Measurements from ENCODE around the gene LMTK2. TPM values are rescaled to one million over a fixed set of nuclear protein-coding genes. Genes with fewer than 3 reads are reported as not detected.

Gene LMTK2
- total and polyA plus RNA-seq, 2 experiments from 2014 or later = 2.3 to 4.6 TPM

DNA sequence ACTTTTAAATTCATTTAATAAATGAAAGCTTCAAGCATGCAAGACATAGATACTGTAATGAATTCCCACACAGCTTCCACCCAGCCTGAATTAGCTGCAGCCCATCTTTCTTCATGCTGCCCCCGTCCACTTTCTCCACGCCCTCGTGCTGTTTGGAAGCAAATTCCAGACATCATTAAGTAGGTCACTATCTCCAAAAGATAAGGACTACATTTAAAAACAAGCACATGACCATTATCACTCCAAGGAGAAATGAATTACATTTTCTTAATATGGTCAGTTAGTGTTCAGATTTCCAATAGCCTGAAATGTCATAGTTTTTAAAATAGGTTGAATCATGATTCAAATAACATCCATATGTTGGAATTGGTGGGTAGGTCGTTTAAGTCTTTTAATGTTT is 24.3 kb downstream of the LMTK2 start:
- TF ChIP-seq EZH2phosphoT487 (IDR thresholded peaks at IDR 0.05; ENCODE audit: insufficient read depth, low read depth) (no peak), EZH2 (IDR thresholded peaks at IDR 0.05; ENCODE audit: insufficient read depth, poor library complexity, severe bottlenecking) (no peak)
- Histone ChIP-seq H3K9me3 (ENCODE audit: low read depth) (no peaks in the 10 kb centered on the region), H3K79me2 (ENCODE audit: insufficient read depth) (peaks cover 28% of the 10 kb centered on the region), H3K9ac (no peak overlapping the region), H3F3A (ENCODE audit: insufficient read depth) (peaks cover 28% of the 10 kb centered on the region), H3K27ac (no peak overlapping the region), H3K4me3 (no peak overlapping the region), H3K4me2 (ENCODE audit: unreplicated experiment) (peak overlapping the region; percentile 81), H3K4me1 (ENCODE audit: insufficient read depth) (peaks cover 27% of the 10 kb centered on the region), H3K27me3 (replicated peaks; ENCODE audit: insufficient read depth) (no peaks in the 10 kb centered on the region), H3K36me3 (ENCODE audit: low read depth) (no peaks in the 10 kb centered on the region), H2AFZ (no peak overlapping the region), H3K9me2 (ENCODE audit: insufficient read depth) (no peaks in the 10 kb centered on the region), H4K20me1 (ENCODE audit: insufficient read depth) (peaks cover 4% of the 10 kb centered on the region; the same call in 1 of the 2 replicates)
- in situ Hi-C loops (cut with MboI) = no loop called here
- DNase-seq = no peak
- WGBS, 2 experiments (ENCODE audit: low coverage in 1 of 2, low lambda C conversion rate in 2 of 2, missing lambda C conversion rate in 2 of 2) = 77 to 83% methylated on average over 4 of the region's 4 CpGs

DNA sequence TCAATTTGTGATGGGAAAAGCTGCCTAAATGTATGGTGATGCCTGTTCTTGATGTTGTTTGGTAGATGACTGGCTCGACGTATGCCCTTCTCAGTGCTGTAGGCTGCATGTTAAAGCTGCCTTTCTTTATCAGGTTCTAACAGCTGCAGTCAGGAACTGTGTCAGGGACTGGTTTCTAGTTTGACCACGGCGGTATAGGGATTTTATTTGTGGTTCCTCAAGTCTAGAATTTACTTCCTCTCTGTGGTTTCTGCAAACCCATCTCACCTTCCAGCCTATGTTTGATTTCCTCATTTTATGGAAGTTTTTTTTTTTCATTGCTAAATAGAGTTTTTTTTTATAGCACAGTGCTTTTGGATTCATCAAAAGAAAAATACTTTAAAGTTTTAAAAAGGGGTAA is 26.5 kb downstream of the LMTK2 start:
- Histone ChIP-seq H3K4me2 (ENCODE audit: unreplicated experiment) (no peak overlapping the region), H3K27me3 (replicated peaks; ENCODE audit: insufficient read depth) (no peaks in the 10 kb centered on the region), H3K4me1 (ENCODE audit: insufficient read depth) (peaks cover 27% of the 10 kb centered on the region), H3F3A (ENCODE audit: insufficient read depth) (peaks cover 28% of the 10 kb centered on the region), H3K9me2 (ENCODE audit: insufficient read depth) (no peaks in the 10 kb centered on the region), H3K36me3 (ENCODE audit: low read depth) (no peaks in the 10 kb centered on the region), H3K79me2 (ENCODE audit: insufficient read depth) (peaks cover 18% of the 10 kb centered on the region; the same call in 1 of the 2 replicates), H4K20me1 (ENCODE audit: insufficient read depth) (peaks cover 4% of the 10 kb centered on the region; the same call in 1 of the 2 replicates), H2AFZ (no peak overlapping the region), H3K9ac (no peak overlapping the region), H3K4me3 (no peak overlapping the region), H3K9me3 (ENCODE audit: low read depth) (no peaks in the 10 kb centered on the region), H3K27ac (no peak overlapping the region)
- TF ChIP-seq EZH2 (IDR thresholded peaks at IDR 0.05; ENCODE audit: insufficient read depth, poor library complexity, severe bottlenecking) = no peak
- no peak for TF ChIP-seq EZH2phosphoT487 (IDR thresholded peaks at IDR 0.05; ENCODE audit: insufficient read depth, low read depth)
- in situ Hi-C loops (cut with MboI) = no loop called here
- 90 to 93% methylated on average over 4 of the region's 4 CpGs for WGBS, 2 experiments (ENCODE audit: low coverage in 1 of 2, low lambda C conversion rate in 2 of 2, missing lambda C conversion rate in 2 of 2)
- DNase-seq = no peak

DNA sequence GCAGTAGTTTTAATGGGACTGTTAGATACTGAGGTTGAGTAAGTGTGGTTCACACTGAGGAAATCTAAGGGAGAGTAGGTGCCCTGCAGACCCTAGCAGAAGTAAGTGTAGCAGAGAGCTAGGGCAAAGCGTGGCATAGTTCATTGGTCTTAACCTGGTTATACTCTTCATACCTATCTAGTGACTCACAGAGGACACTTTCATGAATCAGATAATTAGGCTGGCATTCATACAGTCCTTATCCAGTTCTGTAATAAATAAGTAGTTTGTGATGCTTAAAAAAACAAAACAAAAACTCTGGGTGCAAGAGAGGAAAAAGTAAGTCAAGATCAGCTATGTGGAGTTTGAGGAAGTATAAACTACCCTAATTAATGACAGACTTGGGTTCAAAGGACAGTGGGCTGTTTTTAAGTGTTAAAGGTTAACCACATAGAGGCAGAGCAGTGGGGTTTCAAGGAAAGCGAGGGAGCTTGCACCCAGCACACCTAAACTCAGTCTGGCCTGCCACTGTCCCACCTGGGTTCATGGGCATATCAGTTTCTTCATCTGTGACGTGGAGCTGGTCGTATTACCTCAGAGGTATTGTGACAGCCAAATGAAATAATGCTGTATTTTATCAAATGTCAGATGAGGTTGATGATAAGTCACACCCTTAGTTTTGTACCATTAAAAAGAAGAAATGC is 27.1 kb downstream of the LMTK2 start:
- H3K79me2 ChIP-seq (ENCODE audit: insufficient read depth) = peaks cover 18% of the 10 kb centered on the region; the same call in 1 of the 2 replicates
- H3K9me3 ChIP-seq (ENCODE audit: low read depth) = no peaks in the 10 kb centered on the region
- in situ Hi-C loops (cut with MboI) = no loop called here

DNA sequence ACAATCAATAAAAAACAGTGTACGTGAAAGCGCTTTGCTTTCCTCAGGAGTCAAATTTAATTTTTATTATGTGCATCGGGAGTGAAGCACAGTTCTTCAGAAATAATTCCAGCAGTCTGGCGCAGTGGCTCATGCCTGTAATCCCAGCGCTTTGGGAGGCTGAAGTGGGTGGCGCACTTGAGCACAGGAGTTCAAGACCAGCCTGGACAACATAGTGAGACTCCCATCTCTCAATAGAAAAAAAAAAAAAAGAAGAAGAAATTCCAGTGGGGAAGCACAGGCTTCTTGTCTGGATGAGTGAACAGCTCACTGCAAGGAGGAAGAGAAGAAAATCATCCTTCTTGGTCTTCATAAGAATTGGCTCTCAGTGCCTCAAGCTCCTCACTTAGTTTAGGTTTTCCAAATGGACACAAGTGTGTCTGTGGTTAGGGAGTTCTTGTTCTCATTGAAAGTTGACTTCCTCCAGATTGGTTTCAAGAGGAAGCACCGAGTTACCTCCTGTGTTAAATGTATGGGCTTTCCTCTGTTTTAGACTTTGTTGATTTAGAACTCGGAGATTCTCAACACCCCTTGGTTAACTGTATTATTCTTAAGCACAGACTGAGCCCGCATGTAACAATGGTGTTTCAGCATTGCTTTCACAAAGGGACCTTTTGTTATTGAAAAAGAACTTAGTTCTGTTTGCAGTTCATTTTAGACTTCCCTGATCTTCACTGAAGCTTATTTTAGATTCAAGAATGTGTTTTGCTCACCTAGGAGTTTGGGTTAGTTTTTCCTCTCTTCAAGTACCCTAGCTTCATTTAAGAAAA is 28.0 kb downstream of the LMTK2 start:
- no peak for DNase-seq
- Histone ChIP-seq H3K9ac (no peak overlapping the region), H3K27me3 (replicated peaks; ENCODE audit: insufficient read depth) (no peaks in the 10 kb centered on the region), H3K27ac (no peak overlapping the region), H3K4me2 (ENCODE audit: unreplicated experiment) (no peak overlapping the region), H3K9me3 (ENCODE audit: low read depth) (no peaks in the 10 kb centered on the region), H3K9me2 (ENCODE audit: insufficient read depth) (no peaks in the 10 kb centered on the region), H3F3A (ENCODE audit: insufficient read depth) (peaks cover 28% of the 10 kb centered on the region), H3K4me3 (no peak overlapping the region), H2AFZ (no peak overlapping the region), H3K4me1 (ENCODE audit: insufficient read depth) (peaks cover 27% of the 10 kb centered on the region), H4K20me1 (ENCODE audit: insufficient read depth) (peaks cover 4% of the 10 kb centered on the region; the same call in 1 of the 2 replicates), H3K36me3 (ENCODE audit: low read depth) (no peaks in the 10 kb centered on the region), H3K79me2 (ENCODE audit: insufficient read depth) (peaks cover 15% of the 10 kb centered on the region; the same call in 1 of the 2 replicates)
- TF ChIP-seq EZH2phosphoT487 (IDR thresholded peaks at IDR 0.05; ENCODE audit: insufficient read depth, low read depth) (no peak), EZH2 (IDR thresholded peaks at IDR 0.05; ENCODE audit: insufficient read depth, poor library complexity, severe bottlenecking) (no peak)
- in situ Hi-C loops (cut with MboI) = no loop called here
- WGBS, 2 experiments (ENCODE audit: low coverage in 1 of 2, low lambda C conversion rate in 2 of 2, missing lambda C conversion rate in 2 of 2) = 91 to 95% methylated on average over 9 of the region's 9 CpGs

More for the DNA sequence above, 27.1 kb downstream of the LMTK2 start:
- Histone ChIP-seq H3K36me3 (ENCODE audit: low read depth) (no peaks in the 10 kb centered on the region), H3K27ac (no peak overlapping the region), H3K27me3 (replicated peaks; ENCODE audit: insufficient read depth) (no peaks in the 10 kb centered on the region), H3F3A (ENCODE audit: insufficient read depth) (peaks cover 28% of the 10 kb centered on the region), H3K9me2 (ENCODE audit: insufficient read depth) (no peaks in the 10 kb centered on the region), H2AFZ (no peak overlapping the region), H4K20me1 (ENCODE audit: insufficient read depth) (peaks cover 4% of the 10 kb centered on the region; the same call in 1 of the 2 replicates), H3K4me3 (no peak overlapping the region), H3K9ac (no peak overlapping the region), H3K4me2 (ENCODE audit: unreplicated experiment) (peak overlapping the region; percentile 5), H3K4me1 (ENCODE audit: insufficient read depth) (peaks cover 27% of the 10 kb centered on the region)
- DNase-seq = peak; percentile 49
- WGBS, 2 experiments (ENCODE audit: low coverage in 1 of 2, low lambda C conversion rate in 2 of 2, missing lambda C conversion rate in 2 of 2) = 64 to 71% methylated on average over 4 of the region's 4 CpGs
- TF ChIP-seq EZH2phosphoT487 (IDR thresholded peaks at IDR 0.05; ENCODE audit: insufficient read depth, low read depth) = no peak
- no peak for TF ChIP-seq EZH2 (IDR thresholded peaks at IDR 0.05; ENCODE audit: insufficient read depth, poor library complexity, severe bottlenecking)
